T-helper 2 cell treated with Interferon-gamma antibody and Interleukin-4, amounts not matched to agents 100 ng/mL and 5 ng/mL, for 36 hours (primary cell): ENCODE data around the gene BIVM. TPM values are rescaled to one million over a fixed set of nuclear protein-coding genes. Genes with fewer than 3 reads are reported as not detected.

Experiments used
- intact Hi-C: fragments of 100-400 bp; cut with micrococcal nuclease; formaldehyde crosslinking; loops from one replicate; pipeline ENCODE4 v1.15.1; 2023
- total RNA-seq: library from RNA; stranded (reverse); gene quantifications from 2 replicates; pipeline ENCODE4 v1.2.3, GENCODE V29; 2022

Gene BIVM
- total RNA-seq, 1 donor from 2014 or later: 36.9 TPM

DNA sequence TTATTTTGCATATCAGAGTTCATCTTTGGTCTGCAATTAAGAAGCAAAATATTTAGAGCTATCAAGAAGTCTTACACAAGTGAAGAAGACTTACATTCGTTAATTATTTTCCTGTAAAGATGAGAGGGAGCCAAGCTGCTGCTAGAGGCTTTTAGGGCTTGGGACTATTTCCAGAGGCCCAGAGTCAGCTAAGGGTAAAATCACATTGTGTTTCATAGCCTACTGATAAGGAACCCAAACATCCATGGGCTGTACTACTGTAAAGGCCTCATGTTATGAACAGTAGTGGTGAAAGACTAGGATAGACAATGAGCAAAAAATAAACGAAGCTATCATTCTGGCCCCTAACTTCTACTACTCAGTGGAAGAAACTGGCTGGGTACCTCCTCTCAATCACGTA lies 14.4 kb upstream of the BIVM start:
- intact Hi-C loops: no loop called here

DNA sequence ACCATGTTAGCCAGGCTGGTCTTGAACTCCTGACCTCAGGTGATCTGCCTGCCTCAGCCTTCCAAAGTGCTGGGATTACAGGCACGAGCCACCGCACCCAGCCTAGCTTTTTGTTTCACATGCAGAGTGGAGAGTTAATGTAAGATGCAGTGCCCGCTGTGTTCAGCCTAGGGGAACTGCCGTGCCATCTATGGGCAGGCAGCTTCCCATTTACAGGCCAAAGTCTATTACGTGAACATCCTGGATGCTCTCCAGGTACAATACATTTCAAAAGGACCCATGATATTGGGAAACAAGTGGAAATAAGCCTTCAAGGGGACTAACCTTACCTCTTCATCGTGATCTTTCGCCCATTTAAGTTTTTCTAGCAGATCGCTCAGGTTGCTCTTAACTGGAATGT lies 10.2 kb upstream of the BIVM start:
- intact Hi-C loops: no loop called here

DNA sequence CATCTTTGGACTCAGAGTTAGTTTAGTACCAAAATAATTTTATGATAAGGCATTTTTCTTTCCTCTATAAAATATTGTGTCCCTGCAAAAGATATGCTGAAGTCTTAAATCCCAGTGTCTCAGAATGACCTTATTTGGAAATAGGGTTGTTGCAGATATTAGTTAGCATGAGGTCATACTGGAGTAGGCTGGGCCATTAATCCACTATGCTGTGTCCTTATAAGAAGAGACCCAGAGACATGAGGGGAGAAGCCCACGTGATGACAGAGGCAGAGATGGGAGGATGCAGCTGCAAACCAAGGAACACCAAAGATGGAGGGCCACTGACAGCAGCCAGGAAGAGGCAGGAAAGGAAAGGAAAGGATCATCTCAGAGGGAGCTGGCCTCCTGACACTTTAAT lies 6.5 kb upstream of the BIVM start:
- intact Hi-C loops: no loop called here

DNA sequence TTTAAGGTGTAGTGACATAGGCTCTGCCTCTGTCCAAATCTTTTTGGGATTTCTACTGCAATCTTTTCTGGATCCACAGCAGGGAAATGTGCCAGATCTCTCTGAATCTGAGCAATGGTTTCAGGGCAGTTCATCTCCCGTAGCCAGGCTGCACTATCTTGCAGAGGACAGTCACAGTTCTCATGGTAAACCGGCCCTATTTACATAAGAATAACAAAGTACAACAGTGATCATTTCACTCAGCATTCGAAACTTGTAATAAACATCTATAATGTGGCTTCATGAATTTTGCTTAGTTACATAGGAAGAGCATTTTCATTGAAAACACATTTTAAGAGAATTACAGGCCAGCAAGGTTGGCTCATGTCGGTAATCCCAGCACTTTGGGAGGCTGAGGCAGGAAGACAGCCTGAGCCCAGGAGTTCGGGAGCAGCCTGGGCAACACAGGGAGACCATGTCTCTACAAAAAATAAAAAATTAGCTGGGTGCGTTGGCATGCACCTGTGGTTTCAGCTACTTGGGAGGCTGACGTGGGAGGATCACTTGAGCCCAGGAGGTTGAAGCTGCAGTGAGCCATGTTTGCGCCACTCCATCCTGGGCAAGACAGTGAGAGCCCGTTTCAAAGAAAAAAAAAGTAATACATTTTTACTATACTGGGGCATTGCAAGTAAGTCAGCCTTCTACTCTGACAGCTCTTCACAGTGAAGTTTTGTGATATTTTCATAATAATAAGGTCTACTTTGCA lies 5.1 kb upstream of the BIVM start:
- intact Hi-C loops: no loop called here

DNA sequence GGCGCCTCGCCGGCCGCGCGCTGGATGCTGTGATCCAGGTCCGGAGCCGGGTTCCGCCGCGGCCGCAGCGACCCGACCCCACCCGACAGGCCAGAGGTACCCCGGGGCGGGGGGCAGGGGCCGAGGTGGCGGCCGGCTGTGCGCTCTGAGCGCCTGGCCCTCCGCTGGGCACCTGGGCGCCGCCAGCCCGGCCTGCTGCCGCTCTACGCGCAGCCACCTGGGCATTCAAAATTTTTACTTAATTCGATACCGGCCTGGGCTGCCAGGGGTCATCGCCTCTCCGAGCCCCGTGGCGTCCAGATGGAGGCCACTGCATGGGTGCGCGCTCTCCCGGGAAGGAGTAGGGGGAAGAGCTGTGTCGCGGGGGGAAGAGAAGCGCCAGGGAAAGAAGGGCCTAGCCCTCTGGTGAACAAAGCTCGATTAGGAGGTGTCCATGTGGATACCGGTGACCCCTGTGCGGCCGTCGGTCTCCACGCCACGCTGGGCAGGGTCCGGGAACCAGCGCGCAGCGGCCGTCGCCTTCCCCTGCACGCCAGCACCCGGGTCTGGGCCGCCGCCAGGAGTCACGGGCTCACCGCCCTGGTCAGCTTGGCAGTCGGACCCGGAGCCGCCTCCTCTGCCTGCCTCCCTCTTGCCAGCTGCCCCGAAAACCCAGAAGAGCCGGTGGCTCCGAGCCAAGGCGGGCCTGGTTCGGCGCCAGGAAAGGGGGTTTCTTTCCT lies 666 bp downstream of the BIVM start:
- intact Hi-C loops: loop anchor here (1.0 to 2.0 kb wide), 8 partner anchors 15 to 207 kb away; partner anchors contain the start of genes TEX30 and TPP2

DNA sequence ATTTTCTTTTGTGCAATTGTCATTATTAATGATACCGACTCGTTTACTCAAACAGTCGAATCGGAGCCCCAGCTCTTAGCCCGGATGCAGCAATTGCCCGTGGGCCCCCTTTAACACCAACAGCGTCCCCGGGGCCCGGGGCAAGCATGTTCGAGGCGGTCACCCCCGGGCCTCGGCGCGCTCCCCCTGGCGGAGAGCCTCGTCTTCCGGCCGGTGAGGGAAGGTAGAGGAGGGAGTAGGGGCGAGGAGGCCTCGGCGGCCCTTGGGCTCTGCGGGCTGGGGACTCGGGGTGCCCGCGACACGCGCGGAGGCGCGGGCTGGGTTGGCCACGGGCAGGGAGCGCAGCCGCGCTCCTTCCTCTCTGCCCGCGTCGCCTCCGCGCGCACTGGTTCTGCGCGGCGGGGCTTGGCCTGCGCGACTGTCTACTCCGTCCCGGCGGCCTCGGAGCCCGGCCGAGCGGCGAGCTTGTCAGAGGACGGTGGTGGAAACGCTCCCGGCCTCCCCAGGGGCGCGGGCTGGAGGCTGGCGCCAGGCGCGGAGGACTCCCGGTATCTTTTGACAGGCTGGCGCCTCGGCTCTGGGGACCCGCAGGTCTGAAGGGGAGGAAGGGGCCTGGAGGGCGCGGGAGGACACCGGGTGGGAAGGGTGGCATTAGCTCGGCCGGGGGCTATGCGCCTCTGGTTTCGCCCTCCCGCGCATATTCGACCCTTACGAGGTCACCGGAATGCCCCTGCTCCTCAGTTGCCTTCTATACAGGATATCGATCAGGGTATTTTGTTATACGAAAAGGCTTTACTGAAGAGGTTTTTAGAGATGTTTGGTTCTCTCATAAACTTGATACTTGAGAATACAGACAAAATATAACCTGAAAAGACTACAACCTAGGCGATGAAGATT lies 1.5 kb downstream of the BIVM start:
- intact Hi-C loops: loop anchor here (1.0 to 2.0 kb wide), 6 partner anchors 14 to 208 kb away; partner anchors contain the start of gene TEX30

DNA sequence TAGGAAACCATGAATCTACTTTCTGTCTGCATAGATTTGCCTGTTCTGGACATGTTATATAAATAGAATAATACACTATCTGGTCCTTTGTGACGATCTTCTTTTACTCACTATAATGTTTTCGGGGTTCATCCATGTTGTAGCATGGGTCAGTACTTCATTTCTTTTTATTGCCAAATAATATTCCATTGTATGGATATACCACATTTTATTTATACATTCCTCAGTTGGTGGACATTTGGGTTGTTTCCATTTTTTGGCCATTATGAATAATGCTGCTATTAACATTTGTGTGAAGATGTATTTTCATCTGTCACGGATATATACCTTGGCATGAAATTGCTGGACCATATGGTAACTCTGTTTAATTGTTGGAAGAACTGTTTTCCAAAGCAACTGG lies 6.8 kb downstream of the BIVM start:
- intact Hi-C loops: no loop called here

DNA sequence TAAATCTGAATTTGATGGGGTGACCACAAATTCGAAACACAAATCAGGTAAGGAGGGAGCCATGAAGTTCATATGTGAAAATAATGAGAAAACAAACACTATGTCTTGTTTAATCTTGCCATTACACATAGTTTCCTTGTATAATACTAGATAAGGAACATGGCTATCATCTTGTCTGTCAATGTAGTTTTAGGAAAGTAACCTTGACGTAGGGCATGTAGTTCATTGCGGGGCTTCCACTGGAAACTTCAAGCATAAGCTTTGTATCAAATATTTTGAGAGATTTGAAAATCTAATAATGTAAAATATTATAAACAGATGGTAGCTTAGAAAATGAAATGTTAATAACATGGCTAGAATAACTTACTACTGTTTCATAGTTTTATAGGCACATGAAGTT lies 8.8 kb downstream of the BIVM start:
- intact Hi-C loops: no loop called here

DNA sequence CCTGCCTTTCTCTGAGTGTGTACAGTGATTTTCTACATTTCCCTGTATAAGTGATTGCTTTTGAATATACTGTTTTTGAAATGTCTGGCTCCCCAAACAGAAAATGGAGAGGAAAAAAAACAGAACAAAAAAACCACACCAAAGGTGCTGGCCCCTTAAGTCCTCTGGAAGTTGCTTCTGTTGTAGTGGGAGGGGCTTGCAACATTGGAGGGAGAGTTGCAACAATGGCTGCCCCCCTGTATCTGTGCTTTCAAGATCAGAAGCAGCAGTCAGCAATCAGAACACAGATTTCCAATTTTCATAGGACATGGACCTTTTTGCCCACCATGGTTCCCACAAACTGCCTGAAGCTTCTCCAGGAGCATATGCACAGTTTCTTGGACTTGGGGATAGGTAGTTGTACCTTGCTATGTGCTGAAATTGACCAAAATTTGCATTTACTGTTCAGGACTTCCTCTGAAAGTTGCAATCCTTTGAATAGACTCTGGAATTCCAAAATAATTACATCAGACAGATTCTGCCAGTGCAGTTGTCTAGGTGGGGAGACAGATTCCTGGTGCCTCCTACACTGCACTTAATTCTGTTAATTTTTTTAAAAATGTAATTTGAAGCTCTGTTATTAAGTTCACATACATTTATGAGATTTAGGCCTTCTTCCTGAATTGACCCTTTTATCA lies 13.8 kb downstream of the BIVM start:
- intact Hi-C loops: no loop called here

DNA sequence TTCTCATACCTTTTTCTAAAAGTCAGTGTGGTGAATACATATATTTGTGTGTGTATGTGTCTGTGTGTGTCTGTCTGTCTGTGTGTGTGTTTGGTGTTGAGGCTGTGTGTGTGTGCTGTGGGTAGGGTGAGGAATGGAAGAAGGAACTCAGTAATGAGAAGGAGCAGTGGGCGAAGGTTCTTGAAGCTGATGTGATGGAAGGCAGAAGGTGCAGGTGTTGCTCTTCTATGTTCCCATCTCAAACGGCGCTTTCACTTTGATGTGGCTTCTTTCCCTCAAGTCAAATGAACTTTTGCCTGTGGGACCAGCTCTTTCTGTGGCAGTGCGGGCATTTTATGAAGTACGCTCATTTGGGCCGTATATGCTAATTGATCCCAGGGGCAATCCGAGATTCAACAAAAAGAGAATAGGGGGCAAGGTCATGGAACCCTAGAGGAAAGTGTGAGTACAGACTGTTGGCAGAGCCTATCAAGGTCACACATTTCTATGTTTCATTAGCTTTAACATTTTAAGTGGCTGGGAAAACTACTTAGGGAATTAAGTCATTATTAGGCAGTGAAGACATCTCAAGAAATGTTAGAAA lies 15.2 kb downstream of the BIVM start:
- intact Hi-C loops: loop anchor here (2.0 kb wide), 1 partner anchor 13 kb away; no protein-coding TSS in a partner anchor

DNA sequence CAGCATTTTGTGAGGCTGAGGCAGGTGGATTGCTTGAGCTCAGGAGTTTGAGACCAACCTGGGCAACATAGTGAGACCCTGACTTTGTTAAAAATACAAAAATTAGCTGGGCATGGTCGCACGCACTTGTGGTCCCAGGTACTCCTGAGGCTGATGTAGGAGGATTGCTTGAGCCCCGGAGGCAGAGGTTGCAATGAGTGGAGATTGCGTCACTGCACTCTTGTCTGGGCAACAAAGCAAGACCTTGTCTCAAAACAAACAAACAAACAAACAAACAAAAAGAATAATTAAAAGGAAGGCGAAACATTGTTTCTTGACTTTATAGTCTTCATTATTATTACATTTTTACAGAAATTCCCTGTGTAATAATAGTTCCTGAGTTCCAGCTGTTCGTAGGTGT lies 15.9 kb downstream of the BIVM start:
- intact Hi-C loops: loop anchor here (2.0 kb wide), 1 partner anchor 14 kb away; no protein-coding TSS in a partner anchor

DNA sequence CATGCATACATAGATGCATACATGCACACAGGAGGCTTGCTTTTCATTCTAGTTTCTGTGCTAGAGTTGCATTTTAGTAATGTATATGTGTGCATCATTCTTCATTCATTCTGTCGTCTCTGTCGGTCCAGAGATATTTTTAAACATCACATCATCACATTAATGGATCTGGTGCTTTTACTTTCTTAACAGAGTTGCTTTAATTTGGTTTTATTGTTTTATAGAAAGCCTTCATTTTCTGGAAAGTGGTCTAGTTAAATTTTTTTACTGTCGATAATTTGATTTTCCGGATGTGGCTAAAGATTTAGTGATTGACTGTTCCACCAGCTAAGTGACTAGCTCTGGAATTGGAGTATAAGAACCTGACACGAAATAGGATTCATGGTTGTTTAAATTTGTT lies 16.9 kb downstream of the BIVM start:
- intact Hi-C loops: loop anchor here (2.0 kb wide), 1 partner anchor 15 kb away; no protein-coding TSS in a partner anchor

DNA sequence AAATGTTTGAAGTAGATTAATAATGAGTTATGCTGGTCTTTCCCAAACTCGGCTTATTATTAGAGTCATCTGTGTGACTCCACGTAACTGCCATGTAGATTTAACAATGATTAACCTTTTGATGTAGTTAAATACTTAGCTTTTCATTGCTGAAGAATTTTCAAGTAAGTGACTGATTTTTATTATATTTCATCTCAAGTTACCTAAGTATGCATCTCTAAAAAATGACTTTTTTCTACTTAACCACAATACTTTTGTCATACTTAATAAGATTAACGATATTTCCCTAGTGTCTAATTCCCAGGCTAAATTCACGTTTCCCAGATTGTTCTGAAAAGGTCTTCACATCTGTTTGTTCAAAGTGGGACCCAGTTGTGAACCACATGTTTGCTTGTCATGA lies 17.8 kb downstream of the BIVM start:
- intact Hi-C loops: no loop called here

DNA sequence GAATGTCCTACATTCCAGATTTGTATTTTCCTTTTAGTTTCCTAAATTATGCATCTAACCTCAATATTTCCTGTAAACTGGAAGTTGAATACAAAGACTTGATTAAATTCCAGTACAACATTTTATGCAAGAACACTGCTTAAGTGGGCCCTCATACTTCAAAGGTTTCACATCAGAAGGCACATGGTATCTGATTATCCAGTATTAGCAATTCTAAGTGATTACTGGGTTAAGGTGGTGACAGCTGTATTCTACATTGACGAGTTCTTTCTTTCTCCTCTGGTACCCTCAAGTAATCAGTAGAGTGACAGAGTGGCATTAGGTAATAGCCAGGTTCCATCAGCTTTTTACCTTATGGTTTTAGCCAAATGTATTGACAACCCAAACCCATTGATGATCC lies 18.3 kb downstream of the BIVM start:
- intact Hi-C loops: no loop called here

DNA sequence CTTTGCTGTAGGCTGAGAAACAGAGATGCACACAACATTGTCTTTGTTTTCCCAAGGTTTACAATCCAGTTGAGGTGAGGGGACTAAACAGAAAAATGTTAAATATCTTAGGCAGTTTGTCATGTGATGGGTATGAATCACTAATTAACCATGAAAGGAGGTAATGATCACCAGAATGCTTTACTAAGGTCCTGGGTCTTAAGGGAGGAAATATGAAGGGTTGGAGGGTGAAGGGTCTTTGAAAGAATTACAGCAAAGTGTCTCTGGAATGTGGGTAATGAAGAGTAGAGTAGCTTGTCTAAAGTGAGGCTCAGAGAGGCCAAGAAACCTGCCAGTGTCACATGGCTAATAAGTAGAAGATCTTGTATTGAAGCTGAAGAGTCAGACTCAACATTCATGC lies 19.0 kb downstream of the BIVM start:
- intact Hi-C loops: no loop called here

DNA sequence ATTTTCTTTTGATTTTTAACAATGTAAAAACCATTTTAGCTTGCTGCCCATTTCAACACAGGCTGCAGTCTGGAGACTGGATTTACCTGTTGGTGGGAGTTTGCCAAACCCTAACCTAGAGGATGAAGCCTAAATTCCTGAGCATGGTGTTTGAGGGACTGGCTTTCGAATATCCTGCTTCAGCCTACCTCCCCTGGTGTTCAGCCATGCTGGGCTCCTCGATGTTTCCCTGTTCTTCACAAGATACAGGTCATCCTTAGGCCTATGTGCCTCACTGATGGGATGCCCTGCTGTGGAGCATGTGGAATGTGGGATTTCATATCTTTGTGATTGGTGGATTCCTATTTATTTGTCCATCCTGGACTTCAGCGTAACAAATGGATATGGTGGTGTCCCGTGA lies 26.5 kb downstream of the BIVM start:
- intact Hi-C loops: no loop called here

DNA sequence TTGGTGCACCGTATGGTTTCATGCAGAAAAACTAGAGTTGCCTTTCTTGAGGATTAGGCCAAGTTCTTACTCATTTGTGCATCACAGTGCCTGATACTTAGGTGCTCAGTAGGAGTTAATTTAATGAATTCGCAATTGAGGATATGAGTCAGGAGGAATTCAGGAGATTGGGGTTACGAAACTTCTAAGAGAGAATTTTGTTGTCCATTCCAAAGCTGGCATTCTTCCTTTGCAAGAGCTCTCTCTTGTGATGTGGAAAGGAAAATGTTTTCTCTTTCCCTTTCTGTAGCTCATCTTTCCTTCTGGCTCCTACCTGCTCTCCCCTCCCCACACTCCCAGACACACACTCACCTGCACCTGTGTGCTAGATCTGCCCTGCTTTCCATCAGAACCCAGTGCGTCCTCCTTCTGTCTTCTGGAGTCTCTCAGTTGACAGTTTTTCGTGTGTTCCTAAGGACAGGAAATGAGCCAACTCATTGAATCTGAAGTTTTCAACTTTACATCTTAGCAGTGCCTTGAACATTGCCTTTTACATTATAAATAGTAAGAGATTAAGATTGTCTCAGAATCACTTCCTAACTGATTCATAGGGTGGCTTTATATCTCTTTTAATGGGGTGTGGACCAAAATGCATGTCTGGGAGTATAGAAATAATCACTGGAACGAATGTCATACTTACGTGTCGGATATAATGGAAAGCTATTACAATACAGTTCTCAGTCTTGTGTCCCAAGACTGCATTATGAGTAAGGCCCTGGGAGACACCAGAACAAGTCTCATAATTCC lies 27.2 kb downstream of the BIVM start:
- intact Hi-C loops: no loop called here

DNA sequence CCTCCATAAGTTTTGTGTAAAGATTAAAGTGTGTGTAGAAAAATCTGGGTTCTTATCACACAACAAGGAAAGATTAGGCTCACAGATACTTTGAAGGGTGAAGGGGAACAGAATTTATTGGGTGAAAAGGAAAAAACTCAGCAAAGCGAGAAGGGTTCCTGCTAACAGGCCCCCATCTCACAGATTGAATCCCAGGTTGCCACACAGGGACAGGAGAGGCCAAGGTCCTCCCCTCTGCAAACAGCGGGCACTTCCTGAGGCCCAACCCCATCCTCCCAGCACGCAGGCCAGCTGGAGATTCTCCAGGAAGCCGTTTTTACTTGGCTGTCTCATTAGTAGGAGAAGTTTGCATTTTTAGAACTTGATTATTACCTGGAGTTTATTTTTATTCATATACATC lies 31.7 kb downstream of the BIVM start:
- intact Hi-C loops: no loop called here

DNA sequence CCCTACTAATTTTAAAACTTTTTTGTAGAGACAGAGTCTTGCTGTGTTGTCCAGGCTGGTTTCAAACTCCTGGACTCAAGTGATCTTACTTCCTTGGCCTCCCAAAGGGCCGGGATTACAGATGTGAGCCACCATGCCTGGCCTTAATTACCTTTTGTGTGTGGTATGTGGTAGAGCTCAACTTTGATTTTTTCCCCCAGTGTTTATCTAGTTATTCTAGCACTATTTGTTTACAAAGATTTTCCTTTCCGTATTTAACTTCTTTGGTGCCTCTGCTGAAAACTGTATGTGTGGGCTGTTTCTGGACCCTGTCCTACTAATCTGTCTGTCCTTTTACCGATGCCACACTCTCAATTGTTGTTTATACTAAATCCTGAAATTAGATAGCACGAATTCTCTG lies 37.6 kb downstream of the BIVM start:
- intact Hi-C loops: no loop called here

DNA sequence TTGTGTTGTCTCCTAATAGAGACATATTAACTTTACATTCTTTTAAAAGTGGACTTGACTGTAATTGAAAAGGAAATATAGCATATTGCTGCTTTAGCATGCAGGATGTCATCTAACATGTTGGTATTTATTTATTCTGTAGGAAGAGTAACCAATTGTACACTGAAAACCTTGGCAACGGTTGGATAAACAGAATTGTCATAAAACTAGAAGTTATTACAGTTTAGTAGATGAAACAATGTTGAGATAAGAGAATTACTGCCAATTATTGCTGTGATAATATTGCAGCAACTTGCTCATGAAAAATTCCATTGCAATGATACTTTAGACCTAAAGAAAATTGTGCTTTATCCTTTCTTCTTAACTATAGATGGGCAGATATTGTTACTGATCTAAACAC lies 39.4 kb downstream of the BIVM start:
- intact Hi-C loops: no loop called here
